ENCODE data around the gene EOMES.

The EOMES gene

DNA sequence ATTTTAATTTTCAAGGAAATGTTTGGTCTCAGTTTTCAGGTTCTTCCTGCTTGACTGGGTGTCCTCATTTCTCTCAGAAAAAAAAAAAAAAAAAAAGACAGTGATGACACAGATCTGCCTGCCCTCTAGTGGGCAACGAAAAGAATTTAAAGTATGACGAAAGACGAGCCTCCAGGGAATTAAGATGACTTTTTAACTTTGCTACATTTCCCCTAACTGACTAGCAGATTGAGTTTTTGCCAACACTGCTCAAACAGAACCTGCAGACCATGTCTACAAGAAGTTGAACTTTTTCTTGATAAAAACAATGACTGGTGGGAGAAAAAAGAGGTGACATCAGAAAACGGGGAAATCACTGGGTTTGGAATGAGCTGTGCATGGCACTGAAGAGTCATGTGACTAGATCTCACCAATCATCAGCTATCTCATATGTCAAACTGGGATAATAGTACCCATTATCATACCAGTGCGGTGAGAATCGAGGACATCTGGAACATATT, 40.8 kb downstream of the EOMES start:
- H3K4me1 ChIP-seq, result no peaks in the 10 kb centered on the region
- H3K36me3 ChIP-seq, result no peaks in the 10 kb centered on the region
- H3K4me3 ChIP-seq (ENCODE audit: low read depth, low read length), result peak overlapping the region; percentile 44
- TF ChIP-seq, protein P1, sequence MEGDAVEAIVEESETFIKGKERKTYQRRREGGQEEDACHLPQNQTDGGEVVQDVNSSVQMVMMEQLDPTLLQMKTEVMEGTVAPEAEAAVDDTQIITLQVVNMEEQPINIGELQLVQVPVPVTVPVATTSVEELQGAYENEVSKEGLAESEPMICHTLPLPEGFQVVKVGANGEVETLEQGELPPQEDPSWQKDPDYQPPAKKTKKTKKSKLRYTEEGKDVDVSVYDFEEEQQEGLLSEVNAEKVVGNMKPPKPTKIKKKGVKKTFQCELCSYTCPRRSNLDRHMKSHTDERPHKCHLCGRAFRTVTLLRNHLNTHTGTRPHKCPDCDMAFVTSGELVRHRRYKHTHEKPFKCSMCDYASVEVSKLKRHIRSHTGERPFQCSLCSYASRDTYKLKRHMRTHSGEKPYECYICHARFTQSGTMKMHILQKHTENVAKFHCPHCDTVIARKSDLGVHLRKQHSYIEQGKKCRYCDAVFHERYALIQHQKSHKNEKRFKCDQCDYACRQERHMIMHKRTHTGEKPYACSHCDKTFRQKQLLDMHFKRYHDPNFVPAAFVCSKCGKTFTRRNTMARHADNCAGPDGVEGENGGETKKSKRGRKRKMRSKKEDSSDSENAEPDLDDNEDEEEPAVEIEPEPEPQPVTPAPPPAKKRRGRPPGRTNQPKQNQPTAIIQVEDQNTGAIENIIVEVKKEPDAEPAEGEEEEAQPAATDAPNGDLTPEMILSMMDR (IDR thresholded peaks at IDR 0.05; ENCODE audit: low read depth, low read length), result peak; percentile 58
- H3K27me3 ChIP-seq, result no peaks in the 10 kb centered on the region
- H3K9me3 ChIP-seq, result no peaks in the 10 kb centered on the region
- peak; percentile 27 for DNase-seq

DNA sequence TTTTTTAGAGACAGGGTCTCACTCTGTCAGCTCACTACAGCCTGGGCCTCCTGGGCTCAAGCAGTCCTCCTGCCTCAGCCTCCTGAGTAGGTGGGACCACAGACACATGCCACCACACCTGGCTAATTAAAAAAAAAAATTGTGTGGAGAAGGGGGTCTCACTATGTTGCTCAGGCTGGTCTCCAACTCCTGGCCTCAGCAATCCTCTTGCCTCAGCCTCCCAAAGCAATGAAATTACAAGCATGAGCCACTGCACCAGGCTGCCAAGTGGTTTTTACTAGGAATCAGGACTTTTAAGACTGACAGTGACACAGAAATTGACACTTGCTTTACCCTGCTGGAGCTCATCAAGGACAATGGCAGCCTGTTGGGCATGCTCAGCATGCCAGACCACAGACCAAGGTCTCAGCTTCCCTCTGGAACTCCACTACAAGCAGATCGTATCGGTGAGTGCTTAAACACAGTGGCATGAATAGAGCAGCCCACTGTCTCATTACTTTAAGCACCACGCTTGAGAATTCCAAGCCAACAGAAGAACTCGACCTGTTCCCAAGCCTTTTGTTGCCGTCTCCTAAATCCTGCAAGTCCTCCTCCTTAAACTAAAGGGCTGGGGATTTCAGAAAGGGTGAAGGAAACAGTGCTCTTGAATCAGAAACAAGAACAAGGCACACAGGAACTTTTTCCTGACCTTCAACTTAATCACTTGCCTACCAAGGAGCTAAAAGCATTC, 41.4 kb downstream of the EOMES start:
- H3K4me3 ChIP-seq (ENCODE audit: low read depth, low read length), result no peak overlapping the region
- DNase-seq, result no peak
- H3K36me3 ChIP-seq, result no peaks in the 10 kb centered on the region
- H3K9me3 ChIP-seq, result no peaks in the 10 kb centered on the region
- TF ChIP-seq, protein P1 (IDR thresholded peaks at IDR 0.05; ENCODE audit: low read depth, low read length), result no peak
- no peaks in the 10 kb centered on the region for H3K27me3 ChIP-seq
- no peaks in the 10 kb centered on the region for H3K4me1 ChIP-seq

DNA sequence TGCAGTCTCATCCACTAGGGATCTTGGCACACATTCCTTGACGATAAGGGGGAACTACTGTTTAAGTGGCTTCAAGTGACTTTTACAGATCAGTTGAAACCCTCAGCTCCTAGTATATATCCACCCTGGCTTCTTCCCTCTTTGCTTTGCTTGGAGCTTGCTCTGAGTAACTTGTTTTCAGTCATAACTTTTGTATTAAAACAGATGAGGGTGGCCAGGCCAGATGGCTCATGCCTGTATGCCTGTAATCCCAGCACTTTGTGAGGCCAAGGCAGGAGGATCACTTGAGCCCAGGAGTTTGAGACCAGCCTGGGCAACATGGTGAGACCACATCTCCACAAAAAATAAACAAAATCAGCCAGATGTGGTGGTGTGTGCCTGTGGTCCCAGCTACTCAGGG, 42.4 kb downstream of the EOMES start:
- H3K27me3 ChIP-seq, result no peaks in the 10 kb centered on the region
- TF ChIP-seq, protein P1 (IDR thresholded peaks at IDR 0.05; ENCODE audit: low read depth, low read length), result no peak
- no peak overlapping the region for H3K4me3 ChIP-seq (ENCODE audit: low read depth, low read length)
- no peak for DNase-seq
- no peaks in the 10 kb centered on the region for H3K36me3 ChIP-seq
- no peaks in the 10 kb centered on the region for H3K9me3 ChIP-seq
- H3K4me1 ChIP-seq, result no peaks in the 10 kb centered on the region

DNA sequence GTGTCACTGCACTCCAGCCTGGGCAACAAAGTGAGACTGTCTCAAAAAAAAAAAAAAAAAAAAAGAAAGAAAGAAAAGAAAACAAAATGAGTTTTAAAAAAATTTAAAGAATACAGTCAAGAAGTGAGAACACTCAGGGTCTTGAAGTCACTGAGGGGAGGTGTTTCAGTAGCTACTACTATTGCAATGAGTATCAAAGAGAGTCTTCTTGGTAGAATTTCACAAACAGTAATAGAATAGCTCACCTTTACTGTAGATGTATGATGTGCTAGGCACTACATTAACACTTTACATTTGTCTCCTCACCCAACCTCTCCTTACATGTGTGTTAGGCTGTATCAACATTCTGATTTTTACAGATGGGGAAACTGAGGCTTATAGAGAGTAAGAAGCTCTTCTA, 43.9 kb downstream of the EOMES start:
- no peak for DNase-seq
- Histone ChIP-seq H3K36me3 (no peaks in the 10 kb centered on the region), H3K4me1 (no peaks in the 10 kb centered on the region), H3K4me3 (ENCODE audit: low read depth, low read length) (no peak overlapping the region), H3K27me3 (no peaks in the 10 kb centered on the region), H3K9me3 (no peaks in the 10 kb centered on the region)
- TF ChIP-seq, protein P1 (IDR thresholded peaks at IDR 0.05; ENCODE audit: low read depth, low read length), result no peak

DNA sequence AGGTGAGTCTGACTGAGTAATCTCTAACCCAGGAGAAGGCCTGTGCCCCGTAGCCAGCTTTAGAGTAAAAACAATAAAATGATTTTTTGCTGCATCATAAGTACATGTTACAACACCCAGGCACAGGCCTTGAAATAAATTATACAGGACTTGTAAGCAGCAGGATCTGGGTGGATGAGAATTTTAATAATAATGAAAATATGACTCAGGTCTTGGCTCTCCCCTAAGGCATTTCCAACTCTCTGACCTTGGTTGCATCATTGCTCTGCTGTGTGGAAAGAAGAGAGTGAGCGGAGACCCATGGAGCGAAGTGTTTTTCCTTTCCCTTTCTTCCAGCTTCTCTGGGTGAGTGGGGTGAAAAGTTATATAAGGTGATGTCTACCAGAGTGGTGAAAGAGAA, 44.6 kb downstream of the EOMES start:
- Histone ChIP-seq H3K36me3 (no peaks in the 10 kb centered on the region), H3K9me3 (no peaks in the 10 kb centered on the region), H3K27me3 (no peaks in the 10 kb centered on the region), H3K4me3 (ENCODE audit: low read depth, low read length) (no peak overlapping the region), H3K4me1 (no peaks in the 10 kb centered on the region)
- DNase-seq, result no peak
- TF ChIP-seq, protein P1 (IDR thresholded peaks at IDR 0.05; ENCODE audit: low read depth, low read length), result no peak

DNA sequence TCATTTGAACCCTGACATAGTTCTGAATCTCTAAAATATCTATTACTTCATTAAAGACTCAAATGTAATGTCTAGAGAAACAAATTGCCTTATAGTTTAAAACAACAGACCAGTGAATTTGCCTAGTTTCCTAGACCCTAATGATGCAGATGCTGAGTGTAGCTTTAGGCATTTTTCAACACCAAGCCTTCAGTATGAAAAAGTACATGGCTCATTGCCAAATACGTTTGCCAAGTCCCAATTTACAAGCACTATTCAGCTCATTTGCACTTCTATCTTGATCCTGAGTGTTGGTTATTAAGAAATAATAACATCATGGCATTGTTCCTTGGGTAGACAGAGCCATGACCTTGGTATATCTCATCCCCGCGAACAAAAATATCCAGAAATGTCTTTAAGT, 46.8 kb downstream of the EOMES start:
- Histone ChIP-seq H3K36me3 (no peaks in the 10 kb centered on the region), H3K27me3 (no peaks in the 10 kb centered on the region), H3K4me1 (no peaks in the 10 kb centered on the region), H3K9me3 (no peaks in the 10 kb centered on the region), H3K4me3 (ENCODE audit: low read depth, low read length) (no peak overlapping the region)
- TF ChIP-seq, protein P1 (IDR thresholded peaks at IDR 0.05; ENCODE audit: low read depth, low read length), result no peak
- no peak for DNase-seq

Data from BE2C (cell line).